Fibroblast of the aortic adventitia (primary cell): Measurements from ENCODE around the gene DZIP1L. TPM values are rescaled to one million over a fixed set of nuclear protein-coding genes. Genes with fewer than 3 reads are reported as not detected.

ENCODE experiments used
- DNase-seq: peaks from one replicate; pipeline ENCODE4 v3.0.0-alpha.2; 2010; ENCODE audit warnings: low read depth
- H3K4me3 ChIP-seq: 2 replicates; pipeline ENCODE4 v1.5.1; 2011; ENCODE audit warnings: low read depth, mild to moderate bottlenecking, control low read depth, low read length, moderate library complexity
- CTCF ChIP-seq: IDR thresholded peaks from 2 replicates; pipeline ENCODE4 v1.5.1; 2011; ENCODE audit warnings: mild to moderate bottlenecking, low read length, control low read depth, inconsistent platforms; ENCODE audit not compliant: insufficient read depth
- total RNA-seq: library from RNA; depleted of rRNA; stranded (reverse); fragments of >200 nt; gene quantifications from 2 replicates; pipeline ENCODE4 v1.2.3, GENCODE V29; 2012; ENCODE audit warnings: low replicate concordance

DZIP1L gene
- total RNA-seq, 1 donor, result 28.3 TPM

GRCh38 chr3:138051947-138052802 lies 63.2 kb downstream of the DZIP1L start:
- H3K4me3 ChIP-seq, result no peak overlapping the region
- peak; percentile 85 for TF ChIP-seq CTCF
- peak; percentile 68 for DNase-seq

GRCh38 chr3:138049157-138049919 lies 66.1 kb downstream of the DZIP1L start:
- TF ChIP-seq CTCF, result peak; percentile 13
- H3K4me3 ChIP-seq, result no peak overlapping the region
- peak; percentile 59 for DNase-seq

GRCh38 chr3:138047596-138048158 lies 67.7 kb downstream of the DZIP1L start:
- no peak for DNase-seq

GRCh38 chr3:138046955-138047354 lies 68.5 kb downstream of the DZIP1L start:
- TF ChIP-seq CTCF, result no peak
- H3K4me3 ChIP-seq, result no peak overlapping the region
- DNase-seq, result no peak

More at GRCh38 chr3:138047596-138048158, 67.7 kb downstream of the DZIP1L start:
- TF ChIP-seq CTCF, result no peak
- H3K4me3 ChIP-seq, result no peak overlapping the region

GRCh38 chr3:138046085-138046484 lies 69.3 kb downstream of the DZIP1L start:
- DNase-seq, result no peak
- no peak for TF ChIP-seq CTCF
- no peak overlapping the region for H3K4me3 ChIP-seq

GRCh38 chr3:138043266-138044029 lies 72.0 kb downstream of the DZIP1L start:
- TF ChIP-seq CTCF, result no peak
- DNase-seq, result peak; percentile 97
- H3K4me3 ChIP-seq, result peak overlapping the region; percentile 11
